GM23248 (cell line): ENCODE measurements around the gene KCTD13. TPM values are rescaled to one million over a fixed set of nuclear protein-coding genes. Genes with fewer than 3 reads are reported as not detected.

ENCODE experiments used
- DNase-seq: peaks from one replicate; pipeline ENCODE4 v3.0.0-alpha.2; 2015
- H2AFZ ChIP-seq: fragments of 200-600 bp; sonication (generic); 2 replicates; pipeline ENCODE4 v1.6.1; 2016; ENCODE audit warnings: antibody characterized with exemption
- H3F3A ChIP-seq: fragments of 200-600 bp; sonication (generic); 2 replicates; pipeline ENCODE4 v1.6.1; 2016; ENCODE audit warnings: mild to moderate bottlenecking, antibody characterized with exemption, mixed run types; ENCODE audit not compliant: insufficient read depth
- H3K27ac ChIP-seq: fragments of 200-600 bp; sonication (generic); 2 replicates; pipeline ENCODE4 v1.5.1; 2016; ENCODE audit warnings: mild to moderate bottlenecking
- H3K27me3 ChIP-seq: fragments of 200-600 bp; sonication (generic); replicated peaks from 2 replicates; pipeline ENCODE4 v1.6.1; 2016; ENCODE audit warnings: mild to moderate bottlenecking; ENCODE audit not compliant: insufficient read depth
- H3K36me3 ChIP-seq: fragments of 200-600 bp; sonication (generic); 2 replicates; pipeline ENCODE4 v1.6.1; 2016; ENCODE audit warnings: low read depth, mild to moderate bottlenecking
- H3K4me1 ChIP-seq: fragments of 200-600 bp; sonication (generic); 2 replicates; pipeline ENCODE4 v1.6.1; 2016; ENCODE audit warnings: mild to moderate bottlenecking; ENCODE audit not compliant: insufficient read depth
- H3K4me2 ChIP-seq: fragments of 200-600 bp; sonication (generic); one replicate; pipeline ENCODE4 v1.6.1; 2016; ENCODE audit warnings: mild to moderate bottlenecking; ENCODE audit not compliant: unreplicated experiment
- H3K4me3 ChIP-seq: fragments of 200-600 bp; sonication (generic); 2 replicates; pipeline ENCODE4 v1.5.1; 2016; ENCODE audit warnings: mild to moderate bottlenecking
- H3K79me2 ChIP-seq: fragments of 200-600 bp; sonication (generic); 2 replicates; pipeline ENCODE4 v1.6.1; 2016; ENCODE audit warnings: mild to moderate bottlenecking; ENCODE audit not compliant: insufficient read depth
- H3K9ac ChIP-seq: fragments of 200-600 bp; sonication (generic); 2 replicates; pipeline ENCODE4 v1.6.1; 2016; ENCODE audit warnings: mild to moderate bottlenecking
- H3K9me2 ChIP-seq: fragments of 200-600 bp; sonication (generic); 2 replicates; pipeline ENCODE4 v1.6.1; 2016; ENCODE audit warnings: mixed run types, mild to moderate bottlenecking, moderate library complexity; ENCODE audit not compliant: insufficient read depth
- H3K9me3 ChIP-seq: fragments of 200-600 bp; sonication (generic); one replicate; pipeline ENCODE4 v1.6.1; 2017; ENCODE audit warnings: low read depth
- H4K20me1 ChIP-seq: fragments of 200-600 bp; sonication (generic); 2 replicates; pipeline ENCODE4 v1.6.0; 2016; ENCODE audit not compliant: insufficient read depth
- EZH2 ChIP-seq: fragments of 200-600 bp; sonication (generic); IDR thresholded peaks from 2 replicates; pipeline ENCODE4 v1.6.1; 2018; ENCODE audit warnings: antibody characterized with exemption, mild to moderate bottlenecking; ENCODE audit not compliant: insufficient read depth, poor library complexity, severe bottlenecking
- EZH2phosphoT487 ChIP-seq: fragments of 200-600 bp; sonication (generic); IDR thresholded peaks from 2 replicates; pipeline ENCODE4 v1.6.1; 2018; ENCODE audit warnings: antibody characterized with exemption, moderate library complexity, mild to moderate bottlenecking, low read depth; ENCODE audit not compliant: insufficient read depth
- WGBS, 2 experiments: methylation state at CpG; one replicate each; pipeline ENCODE4 v1.1.6; 2015 to 2017; ENCODE audit warnings: low lambda C conversion rate in 2 of 2, low coverage in 1 of 2; ENCODE audit errors: missing lambda C conversion rate in 2 of 2; 5-methylcytosine and 5-hydroxymethylcytosine counted together
- in situ Hi-C: fragments of 300-500 bp; cut with MboI; formaldehyde crosslinking; loops from 2 replicates; pipeline ENCODE4 v1.15.0; 2020
- polyA plus RNA-seq: library from polyadenylated mRNA; unstranded; fragments of >200 nt; fragmentation: Nextera tagmentation; extraction: Ambion mirVana; gene quantifications from 2 replicates; pipeline ENCODE4 v1.2.1, GENCODE V29; 2016
- total RNA-seq: library from RNA; depleted of rRNA; stranded (reverse); fragments of >200 nt; shearing (Covaris generic); gene quantifications from 2 replicates; pipeline ENCODE4 v1.2.3, GENCODE V29; 2014

Gene KCTD13
- total and polyA plus RNA-seq, 2 experiments from 2014 or later, result 12.6 to 14.7 TPM

DNA sequence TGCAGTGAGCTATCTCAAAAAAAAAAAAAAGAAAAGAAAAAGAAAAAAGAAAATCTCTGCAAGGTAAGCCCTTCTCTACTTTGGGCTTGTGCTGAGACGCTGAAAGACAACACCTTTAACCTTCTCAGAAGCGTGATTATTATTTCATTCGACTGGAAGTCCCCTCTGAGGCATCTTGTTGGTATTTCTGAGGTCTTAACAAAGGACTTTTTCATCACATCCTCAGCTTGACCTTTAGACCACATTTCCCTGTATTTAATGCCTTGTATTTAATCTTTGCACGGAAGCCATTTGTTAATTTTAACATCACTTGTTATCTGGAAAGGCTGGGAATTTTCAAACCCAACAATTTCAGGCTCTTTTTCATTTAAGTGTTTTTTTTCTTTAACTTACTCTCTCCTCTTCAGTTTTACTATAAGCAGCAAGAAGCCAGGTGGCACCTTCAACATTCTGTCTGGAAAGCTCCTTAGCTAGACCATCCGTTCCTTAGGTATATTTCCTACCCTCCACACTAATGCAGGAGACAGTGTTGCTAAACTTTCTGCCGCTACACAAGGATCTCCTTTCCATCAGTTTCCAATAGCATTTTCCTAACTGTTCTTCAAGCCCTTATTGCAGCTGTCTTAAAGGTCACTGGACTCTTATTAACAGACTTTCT, 10.3 kb downstream of the KCTD13 start:
- Histone ChIP-seq H3K9ac (no peak overlapping the region), H3K36me3 (peaks cover 7% of the 10 kb centered on the region), H3K27ac (no peak overlapping the region), H3K9me2 (no peaks in the 10 kb centered on the region), H3K9me3 (no peaks in the 10 kb centered on the region), H3K4me3 (no peak overlapping the region), H2AFZ (no peak overlapping the region), H3K27me3 (no peaks in the 10 kb centered on the region), H3K79me2 (peaks cover 37% of the 10 kb centered on the region), H3F3A (peaks cover 7% of the 10 kb centered on the region; the same call in 1 of the 2 replicates), H3K4me2 (no peak overlapping the region), H3K4me1 (no peaks in the 10 kb centered on the region), H4K20me1 (no peaks in the 10 kb centered on the region)
- TF ChIP-seq EZH2 (no peak), EZH2phosphoT487 (no peak)
- WGBS, 2 experiments, result 93 to 98% methylated on average over 6 of the region's 6 CpGs
- DNase-seq, result no peak
- in situ Hi-C loops, result no loop called here

DNA sequence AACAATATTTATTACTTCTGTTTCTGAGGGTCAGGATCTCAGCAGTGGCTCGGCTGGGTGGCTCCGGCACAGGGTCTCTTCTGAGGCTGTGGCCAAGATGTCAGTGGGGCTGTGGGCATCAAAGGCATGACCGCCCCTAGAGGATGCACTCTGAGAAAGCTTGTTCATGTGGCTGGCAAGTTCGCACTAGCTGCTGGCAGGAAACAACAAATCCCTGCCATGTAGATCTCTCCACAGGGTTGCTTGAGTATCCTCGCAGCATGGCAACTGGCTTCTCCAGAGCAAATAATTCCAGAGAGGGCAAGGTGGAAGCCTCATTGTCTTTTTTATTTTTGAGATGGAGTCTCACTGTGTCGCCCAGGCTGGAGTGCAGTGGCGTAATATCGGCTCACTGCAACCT, 12.5 kb downstream of the KCTD13 start:
- TF ChIP-seq EZH2, result no peak
- TF ChIP-seq EZH2phosphoT487, result no peak
- 86 to 94% methylated on average over 8 of the region's 8 CpGs for WGBS, 2 experiments
- Histone ChIP-seq H3K9me2 (no peaks in the 10 kb centered on the region), H3K4me2 (no peak overlapping the region), H3K4me3 (no peak overlapping the region), H3K79me2 (peaks cover 15% of the 10 kb centered on the region; the same call in 1 of the 2 replicates), H3K9me3 (no peaks in the 10 kb centered on the region), H4K20me1 (no peaks in the 10 kb centered on the region), H3K9ac (no peak overlapping the region), H2AFZ (no peak overlapping the region), H3F3A (peaks cover 17% of the 10 kb centered on the region; the same call in 1 of the 2 replicates), H3K4me1 (no peaks in the 10 kb centered on the region), H3K36me3 (no peaks in the 10 kb centered on the region; the same call in 1 of the 2 replicates), H3K27me3 (no peaks in the 10 kb centered on the region), H3K27ac (no peak overlapping the region)
- no peak for DNase-seq
- in situ Hi-C loops, result no loop called here

DNA sequence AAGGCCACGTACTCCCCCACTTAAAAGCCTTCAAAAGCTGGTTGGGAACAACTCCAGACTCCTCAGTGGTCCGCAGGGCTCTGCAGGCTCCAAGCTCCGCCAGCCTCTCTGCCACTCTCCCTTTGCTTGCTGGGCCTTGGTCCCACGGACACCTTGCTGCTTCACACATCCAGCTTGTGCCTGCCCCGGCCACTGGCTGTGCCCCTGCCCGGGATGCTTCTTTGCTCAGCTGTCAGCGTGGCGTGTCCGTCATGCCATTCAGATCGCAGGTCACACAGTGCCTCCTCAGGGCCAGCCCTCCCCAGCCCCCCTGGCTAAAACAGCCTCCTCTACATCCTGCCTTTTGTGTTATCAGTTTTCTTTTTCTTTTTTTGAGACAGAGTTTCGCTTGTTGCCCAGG, 13.9 kb downstream of the KCTD13 start:
- Histone ChIP-seq H3K79me2 (peaks cover 4% of the 10 kb centered on the region; the same call in 1 of the 2 replicates), H3F3A (peaks cover 21% of the 10 kb centered on the region; the same call in 1 of the 2 replicates), H3K9me3 (no peaks in the 10 kb centered on the region), H2AFZ (no peak overlapping the region), H3K27me3 (no peaks in the 10 kb centered on the region), H3K4me2 (no peak overlapping the region), H4K20me1 (no peaks in the 10 kb centered on the region), H3K27ac (no peak overlapping the region), H3K9ac (no peak overlapping the region), H3K4me1 (no peaks in the 10 kb centered on the region), H3K9me2 (no peaks in the 10 kb centered on the region), H3K36me3 (no peaks in the 10 kb centered on the region; the same call in 1 of the 2 replicates), H3K4me3 (no peak overlapping the region)
- in situ Hi-C loops, result no loop called here
- DNase-seq, result no peak
- TF ChIP-seq EZH2, result no peak
- no peak for TF ChIP-seq EZH2phosphoT487
- WGBS, 2 experiments, result 85 to 90% methylated on average over 11 of the region's 11 CpGs

DNA sequence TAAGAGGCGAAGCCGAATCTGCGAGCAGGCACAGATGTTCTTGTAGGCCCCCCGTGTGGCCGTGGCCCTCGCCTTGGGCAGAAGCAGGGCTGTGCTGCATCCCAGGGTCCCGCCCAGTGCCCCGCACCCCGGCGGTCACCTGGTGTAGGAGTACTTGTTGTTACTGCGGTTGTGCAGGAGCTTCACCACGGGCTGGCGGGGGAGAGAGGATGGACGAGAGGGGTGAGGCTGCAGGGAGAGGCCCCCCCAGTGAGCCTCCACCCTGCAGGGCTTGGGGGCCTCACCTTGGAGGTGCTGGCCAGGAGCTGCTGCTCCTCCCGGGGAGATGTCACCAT, 14.4 kb downstream of the KCTD13 start:
- TF ChIP-seq EZH2, result no peak
- no peak for TF ChIP-seq EZH2phosphoT487
- no peak overlapping the region for H3K9ac ChIP-seq
- no peak overlapping the region for H3K4me2 ChIP-seq
- H3K27ac ChIP-seq, result no peak overlapping the region
- H3K4me3 ChIP-seq, result no peak overlapping the region
- no peaks in the 10 kb centered on the region for H4K20me1 ChIP-seq
- H3K27me3 ChIP-seq, result no peaks in the 10 kb centered on the region
- peaks cover 21% of the 10 kb centered on the region; the same call in 1 of the 2 replicates for H3F3A ChIP-seq
- H3K36me3 ChIP-seq, result no peaks in the 10 kb centered on the region; the same call in 1 of the 2 replicates
- H3K79me2 ChIP-seq, result peaks cover under 1% of the 10 kb centered on the region; the same call in 1 of the 2 replicates
- WGBS, 2 experiments, result 87 to 91% methylated on average over 14 to 15 of the region's 15 CpGs
- H3K9me2 ChIP-seq, result no peaks in the 10 kb centered on the region
- no peak for DNase-seq
- no peaks in the 10 kb centered on the region for H3K9me3 ChIP-seq
- in situ Hi-C loops, result no loop called here
- no peak overlapping the region for H2AFZ ChIP-seq
- H3K4me1 ChIP-seq, result no peaks in the 10 kb centered on the region
